VCaP (cell line): ENCODE measurements around the gene TMEM135.

Experiments
- H3K27ac ChIP-seq: fragments of 450-650 bp; 2 replicates; pipeline ENCODE4 v1.5.1; 2017
- CTCF ChIP-seq: fragments of 450-650 bp; conservative IDR thresholded peaks from 2 replicates; pipeline ENCODE4 v1.5.1; 2017; ENCODE audit warnings: mild to moderate bottlenecking, moderate library complexity

Gene TMEM135

GRCh38 chr11:87368858-87369480 is 331.2 kb downstream of the TMEM135 start:
- TF ChIP-seq CTCF, result no peak
- no peak overlapping the region for H3K27ac ChIP-seq

GRCh38 chr11:87369888-87370287 is 332.2 kb downstream of the TMEM135 start:
- TF ChIP-seq CTCF, result no peak
- no peak overlapping the region for H3K27ac ChIP-seq

- TF ChIP-seq CTCF, result no peak
- no peak overlapping the region for H3K27ac ChIP-seq
Observed at GRCh38 chr11:87372065-87372464, 334.3 kb downstream of the TMEM135 start.
